Measurements from ENCODE around the gene SH2B3.
A peak's percentile ranks its signal among the peaks of the same experiment; 100 is the strongest.
"Not testable (repeated sequence)": the region's sequence is repeated elsewhere in the genome, so short reads cannot be mapped to it uniquely, and the experiment has no call there.

Gene SH2B3

DNA sequence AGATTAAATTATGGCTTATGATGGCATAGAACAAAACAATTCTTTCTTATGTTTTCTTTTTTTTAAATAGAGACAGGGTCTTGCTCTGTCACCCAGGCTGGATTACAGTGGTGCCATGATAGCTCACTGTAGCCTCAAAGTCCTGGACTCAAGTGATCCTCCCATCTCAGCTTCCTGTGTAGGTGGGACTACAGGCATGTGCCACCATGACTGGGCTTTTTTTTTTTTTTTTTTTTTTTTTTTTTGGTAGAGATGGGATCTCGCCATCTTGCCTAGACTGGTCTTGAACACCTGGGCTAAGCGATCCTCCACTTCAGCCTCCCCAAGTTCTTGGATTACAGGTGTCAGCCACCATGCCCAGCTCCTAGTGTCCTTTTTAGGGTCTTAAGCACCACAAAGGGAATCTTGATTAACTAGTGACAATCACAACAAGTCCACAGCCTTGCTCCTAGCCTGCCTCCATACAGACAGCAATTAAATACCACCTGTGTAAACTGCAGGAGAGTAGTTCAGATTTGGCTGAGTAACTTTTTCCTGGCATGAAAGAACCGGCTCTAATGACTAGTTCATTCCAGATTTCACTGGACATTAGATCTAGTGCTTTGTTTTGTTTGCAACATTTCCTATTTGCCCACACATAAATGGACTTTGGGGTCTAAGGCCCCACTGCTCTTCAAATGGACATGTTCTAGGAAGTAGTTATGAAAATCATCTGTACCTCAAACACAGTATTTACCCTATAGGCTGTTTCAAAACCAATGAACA is 61.6 kb downstream of the SH2B3 start:
- DNase-seq = peak; percentile 37

DNA sequence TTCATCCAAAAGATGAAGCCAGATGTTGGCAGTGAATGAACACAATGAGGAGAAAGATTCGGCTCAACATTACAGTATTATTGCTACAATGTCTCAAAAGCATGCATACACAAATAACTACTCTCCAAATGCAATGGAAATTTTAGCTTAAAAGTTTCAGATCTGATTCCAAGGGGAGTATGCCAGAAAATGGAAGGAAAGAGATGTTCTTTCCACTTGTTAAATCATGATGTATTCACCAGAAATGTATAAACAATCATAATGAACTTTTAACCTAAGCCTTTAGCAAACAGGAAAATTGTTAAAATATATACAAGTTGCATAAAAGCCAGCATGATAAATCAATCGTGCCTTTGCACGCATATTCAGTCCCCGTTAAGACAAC is 62.1 kb downstream of the SH2B3 start:
- no peak for DNase-seq

DNA sequence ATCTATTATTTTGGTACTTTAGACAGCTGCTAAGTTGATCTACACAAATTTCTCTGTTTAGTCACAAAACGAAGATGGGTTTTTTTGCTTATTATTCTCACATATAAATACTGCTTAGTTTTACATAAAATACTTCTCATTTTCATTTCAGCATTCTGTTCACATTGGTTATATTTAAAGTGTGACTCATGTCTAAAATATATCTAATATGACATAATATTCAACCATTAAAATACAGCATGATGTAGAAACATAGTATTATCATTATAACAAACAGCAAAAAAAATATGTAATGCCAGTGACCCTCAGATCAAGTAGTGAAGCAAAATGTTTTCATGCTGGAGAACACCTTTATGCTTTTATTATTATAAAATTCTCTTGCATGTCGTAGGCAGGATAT is 63.7 kb downstream of the SH2B3 start:
- no peak for DNase-seq

DNA sequence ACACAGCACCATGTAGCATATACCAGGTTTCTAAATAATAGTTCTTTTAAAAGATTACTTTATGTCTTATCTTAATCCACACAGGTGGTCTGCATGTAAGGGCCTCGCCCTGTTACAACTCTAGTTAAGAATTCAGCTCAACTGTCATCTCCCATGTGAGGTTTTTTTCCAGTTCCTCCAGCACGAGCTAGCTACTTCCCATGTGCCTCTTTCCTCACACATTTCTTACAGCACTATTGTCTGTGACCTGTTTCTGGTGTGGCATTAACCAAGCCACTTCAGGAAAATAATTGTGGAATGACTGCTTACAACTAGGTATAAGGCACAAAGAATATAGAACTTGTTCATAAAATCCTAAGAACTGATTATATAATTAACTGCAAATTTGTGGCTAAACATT is 65.5 kb downstream of the SH2B3 start:
- no peak for DNase-seq

DNA sequence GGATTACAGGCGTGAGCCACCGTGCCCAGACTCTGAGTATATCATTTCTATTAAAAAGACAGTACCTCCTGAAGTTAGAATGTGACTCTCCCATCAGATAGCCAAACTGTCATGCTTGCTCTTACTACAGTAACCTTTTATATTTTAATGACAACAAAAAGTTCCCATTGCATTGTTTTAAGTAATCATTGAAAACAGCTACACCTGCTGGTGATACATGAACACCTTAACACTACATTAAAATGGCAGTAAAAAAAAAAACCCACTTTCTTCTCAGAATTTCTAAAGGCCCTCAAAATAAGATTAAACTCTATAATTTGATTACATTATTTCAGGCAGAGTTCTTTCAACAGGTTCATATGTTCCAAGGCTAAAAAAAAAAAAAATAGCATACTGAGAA is 76.7 kb downstream of the SH2B3 start:
- no peak for DNase-seq

DNA sequence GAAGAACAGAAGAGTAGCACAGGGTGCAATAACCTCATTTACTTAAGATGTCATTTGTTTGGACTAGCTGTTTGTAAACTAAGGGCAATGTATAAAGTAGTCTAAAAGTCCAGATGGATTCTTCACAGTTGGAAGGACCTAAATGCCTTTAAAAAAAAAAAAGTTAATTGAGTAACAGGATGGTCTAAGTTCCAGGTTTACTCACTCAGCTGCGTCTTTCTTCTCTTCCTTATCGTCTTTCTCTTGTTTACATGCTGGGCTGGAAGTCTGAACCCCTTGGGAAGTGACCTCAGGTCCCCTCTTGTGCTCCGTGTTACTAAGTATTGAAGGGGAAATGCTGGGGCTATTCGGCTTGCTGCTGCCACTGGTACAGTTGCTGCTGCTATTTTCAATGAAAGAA is 82.5 kb downstream of the SH2B3 start:
- DNase-seq = no peak

DNA sequence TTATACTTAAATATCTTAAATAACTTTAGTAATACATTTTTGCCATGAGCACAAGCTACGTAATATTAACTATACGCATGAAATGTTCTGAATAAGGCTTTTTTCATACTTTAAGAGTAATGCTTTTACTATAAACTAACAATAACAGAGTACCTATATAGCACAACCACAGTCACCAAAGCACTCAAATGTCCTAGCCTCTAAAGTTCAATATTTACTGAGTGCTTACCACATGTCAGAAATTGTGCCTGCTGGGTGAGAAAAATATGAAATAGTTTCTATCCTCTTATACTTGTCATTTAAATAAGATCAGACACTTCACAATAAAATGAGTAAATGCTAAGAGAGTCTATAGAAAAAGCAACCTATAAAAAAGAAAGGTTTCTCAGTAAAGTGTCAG is 83.1 kb downstream of the SH2B3 start:
- DNase-seq = no peak

DNA sequence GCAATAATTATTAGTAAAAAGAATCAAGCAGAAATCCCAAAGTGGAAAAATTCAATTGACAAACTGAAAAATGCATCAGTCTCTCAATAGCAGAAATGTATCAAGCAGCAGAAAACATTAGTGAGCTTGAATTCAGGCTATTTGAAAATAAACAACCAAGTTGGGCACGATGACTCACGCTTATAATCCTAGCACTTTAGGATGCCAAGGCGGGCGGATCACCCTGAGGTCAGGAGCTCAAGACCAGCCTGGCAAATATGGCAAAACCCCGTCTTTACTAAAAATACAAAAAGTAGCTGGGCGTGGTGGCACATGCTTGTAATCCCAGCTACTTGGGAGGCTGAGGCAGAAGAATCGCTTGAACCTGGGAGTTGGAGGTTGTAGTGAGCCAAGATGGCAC is 87.3 kb downstream of the SH2B3 start:
- not testable (repeated sequence) for DNase-seq

DNA sequence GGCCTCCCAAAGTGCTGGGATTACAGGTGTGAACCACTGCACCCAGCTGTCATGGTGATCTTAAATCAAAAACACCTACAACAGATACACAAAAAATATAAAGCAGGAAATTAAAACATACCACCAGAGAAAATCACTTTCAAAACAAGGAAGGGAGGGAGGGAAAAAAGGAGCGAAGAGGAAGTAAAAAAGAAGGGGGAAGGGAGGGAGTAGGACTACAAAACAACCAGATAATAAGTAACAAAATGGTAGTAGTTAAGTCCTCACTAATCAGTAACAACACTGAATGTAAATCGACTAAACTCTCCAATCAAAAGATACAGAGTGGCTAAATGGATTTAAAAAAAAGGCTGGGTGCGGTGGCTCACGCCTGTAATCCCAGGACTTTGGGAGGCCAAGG is 89.0 kb downstream of the SH2B3 start:
- no peak for DNase-seq

Measured in NCI-H510A treated with DMSO at 0.1 percent for 48 hours (cell line).